ENCODE results near the gene CIAPIN1. TPM values are rescaled to one million over a fixed set of nuclear protein-coding genes. Genes with fewer than 3 reads are reported as not detected.

CIAPIN1 gene
- total RNA-seq, 1 donor from 2014 or later = 69.1 TPM

GRCh38 chr16:57387598-57388354 is 59.4 kb downstream of the CIAPIN1 start:
- TF ChIP-seq CTCF (conservative IDR thresholded peaks at IDR 0.05; ENCODE audit: low read depth, low read length) = no peak
- H3K4me3 ChIP-seq (ENCODE audit: low read depth, low read length) = no peak overlapping the region
- DNase-seq (ENCODE audit: low read depth) = no peak

- DNase-seq (ENCODE audit: low read depth) = no peak
- H3K4me3 ChIP-seq (ENCODE audit: low read depth, low read length) = no peak overlapping the region
- TF ChIP-seq CTCF (conservative IDR thresholded peaks at IDR 0.05; ENCODE audit: low read depth, low read length) = no peak
These were observed 60.7 kb downstream of the CIAPIN1 start for GRCh38 chr16:57386381-57386951.

GRCh38 chr16:57385083-57385482 is 62.1 kb downstream of the CIAPIN1 start:
- DNase-seq (ENCODE audit: low read depth) = no peak
- TF ChIP-seq CTCF (conservative IDR thresholded peaks at IDR 0.05; ENCODE audit: low read depth, low read length) = no peak
- no peak overlapping the region for H3K4me3 ChIP-seq (ENCODE audit: low read depth, low read length)

- DNase-seq (ENCODE audit: low read depth) = no peak
- no peak overlapping the region for H3K4me3 ChIP-seq (ENCODE audit: low read depth, low read length)
- TF ChIP-seq CTCF (conservative IDR thresholded peaks at IDR 0.05; ENCODE audit: low read depth, low read length) = no peak
These were observed 62.7 kb downstream of the CIAPIN1 start for GRCh38 chr16:57384248-57385070.

- DNase-seq (ENCODE audit: low read depth) = no peak
- no peak overlapping the region for H3K4me3 ChIP-seq (ENCODE audit: low read depth, low read length)
- no peak for TF ChIP-seq CTCF (conservative IDR thresholded peaks at IDR 0.05; ENCODE audit: low read depth, low read length)
These were observed 63.6 kb downstream of the CIAPIN1 start for GRCh38 chr16:57383276-57384247.

GRCh38 chr16:57382535-57383275 is 64.5 kb downstream of the CIAPIN1 start:
- no peak overlapping the region for H3K4me3 ChIP-seq (ENCODE audit: low read depth, low read length)
- no peak for DNase-seq (ENCODE audit: low read depth)
- TF ChIP-seq CTCF (conservative IDR thresholded peaks at IDR 0.05; ENCODE audit: low read depth, low read length) = no peak
